GM21447 (cell line): ENCODE results near the gene HDAC9.

Source experiments
- ATAC-seq: cut with Tn5 transposase; IDR thresholded peaks from one replicate; pipeline ENCODE4 v1.9.1; 2021; ENCODE audit not compliant: unreplicated experiment

HDAC9 gene

GRCh38 chr7:18873734-18874336 is 378.3 kb downstream of the HDAC9 start:
- no peak for ATAC-seq

- no peak for ATAC-seq
These were observed 379.3 kb downstream of the HDAC9 start for GRCh38 chr7:18874880-18875279.

- ATAC-seq, result no peak
These were observed 382.3 kb downstream of the HDAC9 start for GRCh38 chr7:18877874-18878273.

- ATAC-seq, result no peak
These were observed 391.3 kb downstream of the HDAC9 start for GRCh38 chr7:18886832-18887231.

GRCh38 chr7:18889436-18889835 is 393.9 kb downstream of the HDAC9 start:
- ATAC-seq, result no peak

- ATAC-seq, result no peak
These were observed 394.6 kb downstream of the HDAC9 start for GRCh38 chr7:18890134-18890533.

- ATAC-seq, result no peak
These were observed 395.5 kb downstream of the HDAC9 start for GRCh38 chr7:18890885-18891621.

GRCh38 chr7:18893156-18893555 is 397.6 kb downstream of the HDAC9 start:
- ATAC-seq, result no peak

GRCh38 chr7:18894155-18894554 is 398.6 kb downstream of the HDAC9 start:
- no peak for ATAC-seq

- ATAC-seq, result no peak
These were observed 399.9 kb downstream of the HDAC9 start for GRCh38 chr7:18895456-18895855.

GRCh38 chr7:18896343-18896975 is 400.9 kb downstream of the HDAC9 start:
- no peak for ATAC-seq

- no peak for ATAC-seq
These were observed 404.7 kb downstream of the HDAC9 start for GRCh38 chr7:18900236-18900635.

GRCh38 chr7:18900803-18901202 is 405.3 kb downstream of the HDAC9 start:
- no peak for ATAC-seq

- no peak for ATAC-seq
These were observed 405.8 kb downstream of the HDAC9 start for GRCh38 chr7:18901351-18901750.

GRCh38 chr7:18901982-18902421 is 406.5 kb downstream of the HDAC9 start:
- no peak for ATAC-seq

GRCh38 chr7:18902892-18903291 is 407.3 kb downstream of the HDAC9 start:
- ATAC-seq, result no peak

GRCh38 chr7:18903695-18904094 is 408.1 kb downstream of the HDAC9 start:
- ATAC-seq, result no peak

- no peak for ATAC-seq
These were observed 409.9 kb downstream of the HDAC9 start for GRCh38 chr7:18905316-18905943.

- no peak for ATAC-seq
These were observed 411.4 kb downstream of the HDAC9 start for GRCh38 chr7:18906901-18907300.

GRCh38 chr7:18913106-18913505 is 417.6 kb downstream of the HDAC9 start:
- no peak for ATAC-seq

- no peak for ATAC-seq
These were observed 421.3 kb downstream of the HDAC9 start for GRCh38 chr7:18916826-18917225.

- ATAC-seq, result no peak
These were observed 431.6 kb downstream of the HDAC9 start for GRCh38 chr7:18927134-18927533.
